Astrocyte of the spinal cord (primary cell): ENCODE data around the gene KCNMB2.

ENCODE experiments used
- DNase-seq: peaks from one replicate; pipeline ENCODE4 v3.0.0; 2011; ENCODE audit warnings: low read depth, low spot score
- H3K4me3 ChIP-seq: 2 replicates; pipeline ENCODE4 v1.5.1; 2011; ENCODE audit warnings: low read depth, mild to moderate bottlenecking, low read length, moderate library complexity
- CTCF ChIP-seq: IDR thresholded peaks from 2 replicates; pipeline ENCODE4 v1.5.1; 2012; ENCODE audit warnings: low read depth, mild to moderate bottlenecking, low read length, inconsistent platforms
- in situ Hi-C: cut with HindIII; loops from 2 replicates; pipeline ENCODE4 v1.10.0; 2017; ENCODE audit warnings: low sequenced_read_pairs

The KCNMB2 gene

DNA sequence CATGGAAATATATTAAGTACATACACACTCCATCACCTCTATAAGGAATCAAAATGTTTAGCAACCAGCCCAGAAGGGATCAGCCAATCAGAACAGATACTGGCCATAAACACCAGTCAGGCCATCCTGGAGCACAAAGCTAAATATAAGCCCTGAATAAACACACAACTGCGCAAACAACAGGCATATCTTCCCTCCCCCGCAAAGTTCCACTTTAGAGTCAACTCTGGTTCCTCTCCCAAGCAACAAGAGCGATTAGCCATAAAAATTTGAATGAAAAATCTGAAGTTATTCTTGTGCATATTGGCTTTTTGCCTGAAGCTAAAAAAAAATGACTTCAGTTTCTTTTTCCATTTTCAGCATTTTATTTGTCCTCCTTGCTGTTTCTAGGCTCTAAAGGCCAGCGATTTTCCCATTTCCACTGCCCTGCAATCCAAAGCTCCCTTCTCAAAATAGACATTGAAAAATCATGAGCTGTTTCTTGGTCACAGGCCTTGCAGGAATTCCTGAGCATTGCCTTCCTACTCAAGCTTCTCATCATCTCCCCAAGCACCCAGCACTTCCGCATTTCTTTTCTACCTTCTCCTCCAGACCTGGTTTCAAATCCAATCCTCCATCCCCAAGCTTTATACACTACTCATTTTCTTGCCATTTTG, 287.5 kb downstream of the KCNMB2 start:
- peak; percentile 10 for DNase-seq
- TF ChIP-seq CTCF: no peak
- in situ Hi-C loops: no loop called here
- no peak overlapping the region for H3K4me3 ChIP-seq

DNA sequence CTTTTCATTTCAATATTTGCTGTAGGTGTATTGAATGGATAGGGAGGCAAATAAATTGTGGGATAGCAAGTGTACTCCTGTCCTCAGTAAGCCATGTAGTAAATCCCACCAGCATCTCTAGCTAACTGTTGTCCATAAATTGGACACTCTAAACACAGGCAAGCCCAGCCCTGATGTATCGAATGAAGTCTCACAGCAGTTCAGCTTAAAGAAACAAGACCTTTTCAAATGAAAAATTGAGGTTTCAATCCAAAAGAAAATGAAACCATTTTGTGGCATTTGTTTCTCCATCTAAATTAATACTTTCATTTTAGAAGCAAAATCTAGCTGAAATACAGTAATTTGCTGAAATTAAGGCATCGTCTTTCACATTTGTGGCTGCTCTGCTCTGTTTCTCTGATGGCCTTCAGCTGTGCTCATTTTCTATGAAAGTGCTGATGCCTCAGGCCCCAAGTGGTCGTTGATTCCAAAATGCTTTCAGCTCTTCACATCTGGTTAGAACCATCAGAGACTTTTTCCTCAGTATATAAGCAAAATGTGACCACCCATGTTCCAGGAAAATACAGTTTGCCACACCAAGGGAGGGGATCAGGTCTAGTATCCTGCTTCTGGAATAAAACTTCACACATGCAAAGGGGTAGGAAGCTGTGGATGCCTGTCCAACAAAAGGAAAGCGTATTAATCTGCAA, 290.3 kb downstream of the KCNMB2 start:
- no peak overlapping the region for H3K4me3 ChIP-seq
- DNase-seq: no peak
- TF ChIP-seq CTCF: no peak
- in situ Hi-C loops: no loop called here

DNA sequence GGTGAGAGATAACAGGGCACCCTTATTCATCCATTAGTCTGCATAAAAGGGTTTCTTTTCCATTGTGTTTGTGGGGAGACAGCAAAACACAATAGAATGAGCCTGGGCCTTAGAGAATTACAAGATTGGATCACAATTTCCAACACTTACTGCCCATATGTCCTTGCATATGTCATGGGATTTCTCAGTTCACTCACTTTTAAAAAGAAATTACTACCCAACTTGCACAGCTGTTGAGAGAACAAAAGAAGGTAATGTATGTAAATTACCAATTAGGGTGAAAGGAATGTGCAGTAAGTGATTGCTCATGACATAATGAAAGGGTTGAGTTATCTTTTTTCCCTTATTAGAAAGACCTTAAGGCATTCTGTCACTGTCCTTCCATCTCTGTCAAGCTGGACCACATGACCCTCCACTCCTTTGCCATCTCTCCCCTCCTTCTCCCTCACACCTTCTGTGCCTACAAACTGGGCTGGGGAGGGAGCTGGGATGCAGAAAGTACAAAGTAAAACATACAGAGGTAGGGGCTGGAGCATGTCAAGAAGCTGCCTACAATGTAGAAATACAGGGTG, 291.1 kb downstream of the KCNMB2 start:
- no peak overlapping the region for H3K4me3 ChIP-seq
- no peak for DNase-seq
- in situ Hi-C loops: no loop called here
- no peak for TF ChIP-seq CTCF

DNA sequence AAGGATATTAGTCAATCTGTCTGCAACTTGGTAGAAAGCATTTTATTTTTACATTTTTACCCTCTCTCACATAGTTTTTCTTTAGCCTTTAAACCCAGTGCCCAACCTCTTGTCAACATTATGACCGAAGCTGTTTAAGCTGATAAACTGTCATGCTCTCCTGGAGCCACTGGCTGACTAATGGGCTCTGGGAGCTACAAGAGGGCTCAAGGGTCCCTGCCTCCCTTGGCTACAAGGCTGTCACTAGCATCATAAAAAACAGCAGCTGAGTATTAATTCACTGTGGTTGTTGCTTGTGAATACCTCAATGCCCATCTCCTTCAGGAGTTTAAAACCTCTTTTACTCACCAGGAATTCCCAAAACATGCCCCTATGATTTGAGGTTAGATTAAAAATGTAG, 297.5 kb downstream of the KCNMB2 start:
- TF ChIP-seq CTCF: no peak
- H3K4me3 ChIP-seq: no peak overlapping the region
- in situ Hi-C loops: no loop called here
- DNase-seq: no peak

- no peak for TF ChIP-seq CTCF
- in situ Hi-C loops: no loop called here
- no peak for DNase-seq
- H3K4me3 ChIP-seq: no peak overlapping the region
Measured at GRCh38 chr3:178835033-178835432, 298.8 kb downstream of the KCNMB2 start.

- in situ Hi-C loops: no loop called here
- no peak for DNase-seq
- no peak overlapping the region for H3K4me3 ChIP-seq
- no peak for TF ChIP-seq CTCF
Measured at GRCh38 chr3:178837512-178837911, 301.3 kb downstream of the KCNMB2 start.
